Measurements from ENCODE around the gene ADCY6. TPM values are rescaled to one million over a fixed set of nuclear protein-coding genes. Genes with fewer than 3 reads are reported as not detected.
A peak's percentile ranks its signal among the peaks of the same experiment; 100 is the strongest.

Gene ADCY6
- total RNA-seq, 1 donor from 2014 or later, result 28.9 TPM

GRCh38 chr12:48819986-48820725, 31.3 kb upstream of the ADCY6 start:
- no peak overlapping the region for H2AFZ ChIP-seq (ENCODE audit: low read depth, low read length)
- H3K4me3 Mint-ChIP-seq (ENCODE audit: unreplicated experiment), result peak overlapping the region; percentile 73
- peaks cover 14% of the 10 kb centered on the region for H3K4me1 ChIP-seq (ENCODE audit: insufficient read depth, low read length)
- no peak overlapping the region for H3K27ac ChIP-seq (ENCODE audit: low read depth, low read length)
- DNase-seq (ENCODE audit: low read depth), result no peak
- TF ChIP-seq EZH2 (IDR thresholded peaks at IDR 0.05; ENCODE audit: insufficient read depth, low read length), result no peak
- FAIRE-seq, result no peak
- H3K36me3 ChIP-seq (ENCODE audit: insufficient read depth, low read length), result no peaks in the 10 kb centered on the region
- no peak overlapping the region for H3K27ac Mint-ChIP-seq (ENCODE audit: unreplicated experiment)
- H3K9me3 Mint-ChIP-seq (ENCODE audit: unreplicated experiment), result no peaks in the 10 kb centered on the region
- H3K9me3 ChIP-seq (ENCODE audit: insufficient read depth, low read depth, low read length), result no peaks in the 10 kb centered on the region
- no peak overlapping the region for H3K4me3 ChIP-seq (ENCODE audit: insufficient read depth, low read depth, low read length)
- H3K36me3 Mint-ChIP-seq (ENCODE audit: low read depth, unreplicated experiment), result peaks cover 28% of the 10 kb centered on the region
- no peaks in the 10 kb centered on the region for H3K27me3 ChIP-seq (ENCODE audit: insufficient read depth, low read length)
- peaks cover 16% of the 10 kb centered on the region for H3K27me3 Mint-ChIP-seq (ENCODE audit: low read depth, unreplicated experiment)
- H3K4me1 Mint-ChIP-seq (ENCODE audit: low read depth, unreplicated experiment), result peaks cover 8% of the 10 kb centered on the region
- peaks cover 26% of the 10 kb centered on the region for H3K79me2 ChIP-seq (ENCODE audit: insufficient read depth, low read length)
- no peak overlapping the region for H3K4me2 ChIP-seq (ENCODE audit: low read length)
- peaks cover 48% of the 10 kb centered on the region for H4K20me1 ChIP-seq (ENCODE audit: insufficient read depth, low read length)
- H3K9ac ChIP-seq (ENCODE audit: low read length), result no peak overlapping the region

- Mint-ChIP-seq H3K36me3 (ENCODE audit: low read depth, unreplicated experiment) (peaks cover 20% of the 10 kb centered on the region), H3K27me3 (ENCODE audit: low read depth, unreplicated experiment) (peaks cover 16% of the 10 kb centered on the region), H3K4me1 (ENCODE audit: low read depth, unreplicated experiment) (peaks cover 8% of the 10 kb centered on the region), H3K4me3 (ENCODE audit: unreplicated experiment) (peak overlapping the region; percentile 85), H3K9me3 (ENCODE audit: unreplicated experiment) (no peaks in the 10 kb centered on the region), H3K27ac (ENCODE audit: unreplicated experiment) (no peak overlapping the region)
- H3K9ac ChIP-seq (ENCODE audit: low read length), result peak overlapping the region; percentile 72
- H3K36me3 ChIP-seq (ENCODE audit: insufficient read depth, low read length), result no peaks in the 10 kb centered on the region
- peaks cover 48% of the 10 kb centered on the region for H4K20me1 ChIP-seq (ENCODE audit: insufficient read depth, low read length)
- H3K27ac ChIP-seq (ENCODE audit: low read depth, low read length), result no peak overlapping the region
- peak overlapping the region; percentile 98 for H3K4me2 ChIP-seq (ENCODE audit: low read length)
- peaks cover 26% of the 10 kb centered on the region for H3K79me2 ChIP-seq (ENCODE audit: insufficient read depth, low read length)
- TF ChIP-seq EZH2 (IDR thresholded peaks at IDR 0.05; ENCODE audit: insufficient read depth, low read length) (no peak), CTCF (IDR thresholded peaks at IDR 0.05; ENCODE audit: insufficient read depth, low read depth, low read length) (no peak)
- H3K4me1 ChIP-seq (ENCODE audit: insufficient read depth, low read length), result peaks cover 18% of the 10 kb centered on the region
- H3K4me3 ChIP-seq (ENCODE audit: insufficient read depth, low read depth, low read length), result peak overlapping the region; percentile 70
- no peaks in the 10 kb centered on the region for H3K27me3 ChIP-seq (ENCODE audit: insufficient read depth, low read length)
- no peaks in the 10 kb centered on the region for H3K9me3 ChIP-seq (ENCODE audit: insufficient read depth, low read depth, low read length)
- no peak for DNase-seq (ENCODE audit: low read depth)
- H2AFZ ChIP-seq (ENCODE audit: low read depth, low read length), result peak overlapping the region; percentile 42
- no peak for FAIRE-seq
Observed at GRCh38 chr12:48818831-48819590, 30.1 kb upstream of the ADCY6 start.

GRCh38 chr12:48817873-48818830, 29.3 kb upstream of the ADCY6 start, which contains the start of gene CACNB3:
Gene CACNB3, plus strand, starts transcription at chr12:48818496. Its CDS starts 434 bp downstream, at chr12:48818930.
- DNase-seq (ENCODE audit: low read depth) (peak; percentile 32), FAIRE-seq (no peak)
- peaks cover 16% of the 10 kb centered on the region for H3K27me3 Mint-ChIP-seq (ENCODE audit: low read depth, unreplicated experiment)
- Histone ChIP-seq H2AFZ (ENCODE audit: low read depth, low read length) (peak within 1 kb of the TSS; percentile 91), H3K79me2 (ENCODE audit: insufficient read depth, low read length) (peaks cover 26% of the 10 kb centered on the region), H3K4me1 (ENCODE audit: insufficient read depth, low read length) (peaks cover 25% of the 10 kb centered on the region), H3K4me3 (ENCODE audit: insufficient read depth, low read depth, low read length) (peak within 1 kb of the TSS; percentile 70), H3K27me3 (ENCODE audit: insufficient read depth, low read length) (no peaks in the 10 kb centered on the region), H3K9ac (ENCODE audit: low read length) (peak within 1 kb of the TSS; percentile 81), H4K20me1 (ENCODE audit: insufficient read depth, low read length) (peaks cover 41% of the 10 kb centered on the region), H3K27ac (ENCODE audit: low read depth, low read length) (no peak within 1 kb of the TSS), H3K36me3 (ENCODE audit: insufficient read depth, low read length) (no peaks in the 10 kb centered on the region), H3K4me2 (ENCODE audit: low read length) (peak within 1 kb of the TSS; percentile 98), H3K9me3 (ENCODE audit: insufficient read depth, low read depth, low read length) (no peaks in the 10 kb centered on the region)
- no peak for TF ChIP-seq CTCF (IDR thresholded peaks at IDR 0.05; ENCODE audit: insufficient read depth, low read depth, low read length)
- TF ChIP-seq EZH2 (IDR thresholded peaks at IDR 0.05; ENCODE audit: insufficient read depth, low read length), result no peak
- peak within 1 kb of the TSS; percentile 91 for H3K4me3 Mint-ChIP-seq (ENCODE audit: unreplicated experiment)
- peaks cover 12% of the 10 kb centered on the region for H3K36me3 Mint-ChIP-seq (ENCODE audit: low read depth, unreplicated experiment)
- H3K4me1 Mint-ChIP-seq (ENCODE audit: low read depth, unreplicated experiment), result peaks cover 8% of the 10 kb centered on the region
- H3K27ac Mint-ChIP-seq (ENCODE audit: unreplicated experiment), result no peak within 1 kb of the TSS
- H3K9me3 Mint-ChIP-seq (ENCODE audit: unreplicated experiment), result no peaks in the 10 kb centered on the region
